ENCODE measurements around the gene HIF1A. TPM values are rescaled to one million over a fixed set of nuclear protein-coding genes. Genes with fewer than 3 reads are reported as not detected.

HIF1A gene
- total RNA-seq, 1 donor from 2014 or later: 435 TPM

GRCh38 chr14:61761959-61762786 is 66.9 kb downstream of the HIF1A start, which contains the start of gene SNAPC1:
TSS of gene SNAPC1 (plus strand) at chr14:61762420. CDS start at chr14:61762461, 41 bp downstream.
- H3K27ac Mint-ChIP-seq (ENCODE audit: unreplicated experiment): peak within 1 kb of the TSS; percentile 96

DNA sequence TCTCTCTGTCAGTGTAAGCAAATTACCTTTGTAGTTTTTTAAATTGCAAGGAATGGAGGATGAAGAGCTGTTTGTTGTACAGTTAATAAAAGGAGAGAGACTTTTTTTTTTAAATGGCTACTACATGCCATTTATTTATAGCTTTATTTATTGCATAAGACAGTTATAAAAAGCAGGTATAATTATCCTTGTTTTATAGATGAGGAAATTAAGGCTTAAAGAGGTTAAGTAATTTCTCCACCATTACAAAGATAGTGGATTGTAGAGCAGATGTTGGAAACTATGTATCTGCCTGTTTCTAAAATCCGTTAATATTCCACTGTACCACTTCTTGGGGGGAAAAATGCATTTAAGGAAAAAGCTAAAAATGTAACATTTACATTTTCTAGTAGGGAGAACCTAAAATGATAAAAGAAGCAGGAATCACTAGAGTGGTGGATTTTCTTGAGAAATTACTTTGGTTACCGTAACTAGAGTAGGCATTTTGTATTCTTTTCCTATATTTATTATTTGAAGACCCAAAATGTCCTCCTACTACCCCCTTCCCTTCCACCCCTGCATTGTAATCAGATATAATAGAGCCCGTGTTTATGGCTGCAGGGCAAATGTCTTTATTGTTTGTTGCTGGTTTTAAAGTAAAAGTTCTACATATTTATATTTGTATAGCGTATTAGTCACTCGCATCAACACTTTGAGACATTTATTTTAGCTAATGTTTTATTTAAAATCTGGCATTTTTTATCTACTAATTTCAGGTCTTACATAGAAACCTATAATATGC is 69.2 kb downstream of the HIF1A start:
- no peak overlapping the region for H3K9ac ChIP-seq (ENCODE audit: low read length)
- peak overlapping the region; percentile 97 for H3K4me2 ChIP-seq (ENCODE audit: low read length)
- Mint-ChIP-seq H3K27me3 (ENCODE audit: low read depth, unreplicated experiment) (no peaks in the 10 kb centered on the region), H3K27ac (ENCODE audit: unreplicated experiment) (peak overlapping the region; percentile 6), H3K4me3 (ENCODE audit: unreplicated experiment) (peak overlapping the region; percentile 97), H3K4me1 (ENCODE audit: low read depth, unreplicated experiment) (peaks cover 19% of the 10 kb centered on the region), H3K36me3 (ENCODE audit: low read depth, unreplicated experiment) (no peaks in the 10 kb centered on the region), H3K9me3 (ENCODE audit: unreplicated experiment) (no peaks in the 10 kb centered on the region)
- peaks cover 17% of the 10 kb centered on the region for H3K4me1 ChIP-seq (ENCODE audit: insufficient read depth, low read length)
- FAIRE-seq: no peak
- DNase-seq (ENCODE audit: low read depth): no peak
- H3K9me3 ChIP-seq (ENCODE audit: insufficient read depth, low read depth, low read length): no peaks in the 10 kb centered on the region
- no peak overlapping the region for H2AFZ ChIP-seq (ENCODE audit: low read depth, low read length)
- no peaks in the 10 kb centered on the region for H3K27me3 ChIP-seq (ENCODE audit: insufficient read depth, low read length)
- H3K36me3 ChIP-seq (ENCODE audit: insufficient read depth, low read length): peaks cover 4% of the 10 kb centered on the region
- TF ChIP-seq CTCF (IDR thresholded peaks at IDR 0.05; ENCODE audit: insufficient read depth, low read depth, low read length) (no peak), EZH2 (IDR thresholded peaks at IDR 0.05; ENCODE audit: insufficient read depth, low read length) (no peak)
- peaks cover 13% of the 10 kb centered on the region for H4K20me1 ChIP-seq (ENCODE audit: insufficient read depth, low read length)
- H3K27ac ChIP-seq (ENCODE audit: low read depth, low read length): no peak overlapping the region
- no peak overlapping the region for H3K4me3 ChIP-seq (ENCODE audit: insufficient read depth, low read depth, low read length)
- peaks cover 50% of the 10 kb centered on the region for H3K79me2 ChIP-seq (ENCODE audit: insufficient read depth, low read length)

More at GRCh38 chr14:61761959-61762786, 66.9 kb downstream of the HIF1A start, which contains the start of gene SNAPC1:
- Histone ChIP-seq H3K9ac (ENCODE audit: low read length) (peak within 1 kb of the TSS; percentile 92), H3K27me3 (ENCODE audit: insufficient read depth, low read length) (no peaks in the 10 kb centered on the region), H3K79me2 (ENCODE audit: insufficient read depth, low read length) (peaks cover 48% of the 10 kb centered on the region), H2AFZ (ENCODE audit: low read depth, low read length) (peak within 1 kb of the TSS; percentile 68), H3K9me3 (ENCODE audit: insufficient read depth, low read depth, low read length) (no peaks in the 10 kb centered on the region), H3K27ac (ENCODE audit: low read depth, low read length) (peak within 1 kb of the TSS; percentile 48), H3K4me3 (ENCODE audit: insufficient read depth, low read depth, low read length) (peak within 1 kb of the TSS; percentile 87), H3K36me3 (ENCODE audit: insufficient read depth, low read length) (no peaks in the 10 kb centered on the region), H3K4me2 (ENCODE audit: low read length) (peak within 1 kb of the TSS; percentile 97), H4K20me1 (ENCODE audit: insufficient read depth, low read length) (peaks cover 13% of the 10 kb centered on the region), H3K4me1 (ENCODE audit: insufficient read depth, low read length) (peaks cover 17% of the 10 kb centered on the region)
- no peaks in the 10 kb centered on the region for H3K9me3 Mint-ChIP-seq (ENCODE audit: unreplicated experiment)
- H3K27me3 Mint-ChIP-seq (ENCODE audit: low read depth, unreplicated experiment): no peaks in the 10 kb centered on the region
- no peak for TF ChIP-seq EZH2 (IDR thresholded peaks at IDR 0.05; ENCODE audit: insufficient read depth, low read length)
- no peak for TF ChIP-seq CTCF (IDR thresholded peaks at IDR 0.05; ENCODE audit: insufficient read depth, low read depth, low read length)
- FAIRE-seq: peak; percentile 76
- H3K4me1 Mint-ChIP-seq (ENCODE audit: low read depth, unreplicated experiment): peaks cover 22% of the 10 kb centered on the region
- DNase-seq (ENCODE audit: low read depth): peak; percentile 91
- H3K36me3 Mint-ChIP-seq (ENCODE audit: low read depth, unreplicated experiment): no peaks in the 10 kb centered on the region
- peak within 1 kb of the TSS; percentile 97 for H3K4me3 Mint-ChIP-seq (ENCODE audit: unreplicated experiment)
